LHCN-M2 (cell line): ENCODE data around the gene STKLD1. TPM values are rescaled to one million over a fixed set of nuclear protein-coding genes. Genes with fewer than 3 reads are reported as not detected.

Experiments used
- DNase-seq: peaks from one replicate; pipeline ENCODE4 v3.0.0-alpha.2; 2012; ENCODE audit warnings: low read depth
- total RNA-seq: library from RNA; depleted of rRNA; stranded (reverse); fragments of >200 nt; gene quantifications from 2 replicates; pipeline ENCODE4 v1.2.3, GENCODE V29; 2014

STKLD1 gene
- total RNA-seq, 1 experiment from 2014 or later, result 1.4 TPM

- DNase-seq, result no peak
Observed at GRCh38 chr9:133344979-133345378, 31.2 kb upstream of the STKLD1 start.

GRCh38 chr9:133345596-133345995 lies 30.6 kb upstream of the STKLD1 start:
- DNase-seq, result no peak

- no peak for DNase-seq
Observed at GRCh38 chr9:133346021-133346785, 30.0 kb upstream of the STKLD1 start.

GRCh38 chr9:133347515-133347984 lies 28.6 kb upstream of the STKLD1 start:
- DNase-seq, result no peak

- DNase-seq, result peak; percentile 95
Observed at GRCh38 chr9:133347985-133348717, 28.0 kb upstream of the STKLD1 start, which contains the start of the genes MED22 and RPL7A. MED22 (minus strand) TSS chr9:133348131; CDS start chr9:133346662, 1,469 bp downstream. RPL7A (plus strand) TSS chr9:133348218; CDS start chr9:133348244, 26 bp downstream.

- DNase-seq, result no peak
Observed at GRCh38 chr9:133348718-133349573, 27.2 kb upstream of the STKLD1 start.

GRCh38 chr9:133349965-133350616 lies 26.1 kb upstream of the STKLD1 start:
- no peak for DNase-seq

- DNase-seq, result no peak
Observed at GRCh38 chr9:133351526-133351907, 24.6 kb upstream of the STKLD1 start.

GRCh38 chr9:133351908-133352634 lies 24.1 kb upstream of the STKLD1 start:
- DNase-seq, result peak; percentile 76

- DNase-seq, result no peak
Observed at GRCh38 chr9:133352635-133353340, 23.4 kb upstream of the STKLD1 start.

GRCh38 chr9:133353548-133353947 lies 22.6 kb upstream of the STKLD1 start:
- DNase-seq, result no peak

- DNase-seq, result no peak
Observed at GRCh38 chr9:133354766-133355165, 21.4 kb upstream of the STKLD1 start.

- DNase-seq, result no peak
Observed at GRCh38 chr9:133355881-133356357, 20.2 kb upstream of the STKLD1 start.

- DNase-seq, result peak; percentile 71
Observed at GRCh38 chr9:133356391-133357091, 19.6 kb upstream of the STKLD1 start, which contains the start of the genes SURF1 and SURF2. SURF1 (minus strand) TSS chr9:133356487; CDS start chr9:133356453, 34 bp downstream. SURF2 (plus strand) TSS chr9:133356550; CDS start chr9:133356593, 43 bp downstream.

- DNase-seq, result no peak
Observed at GRCh38 chr9:133357656-133358055, 18.5 kb upstream of the STKLD1 start.

- DNase-seq, result no peak
Observed at GRCh38 chr9:133359399-133360175, 16.6 kb upstream of the STKLD1 start.

- peak; percentile 82 for DNase-seq
Observed at GRCh38 chr9:133360400-133361393, 15.5 kb upstream of the STKLD1 start.
